ENCODE measurements around the gene CFAP97D2.
A peak's percentile ranks its signal among the peaks of the same experiment; 100 is the strongest.
"Not testable (repeated sequence)": the region's sequence is repeated elsewhere in the genome, so short reads cannot be mapped to it uniquely, and the experiment has no call there.

Gene CFAP97D2
- 0 to 2.0 (median 0.06) reads per million in 9 experiments for total RNA-seq

- Mint-ChIP-seq H3K4me1 (ENCODE audit: low read depth in 2 of 2) (peaks cover 41 to 55% of the 10 kb centered on the region in 2 donors), H3K4me3 (no peak within 1 kb of the TSS), H3K9me3 (no peaks in the 10 kb centered on the region), H3K27ac (peak within 1 kb of the TSS in 1 of 2 donors; percentile 57), H3K36me3 (ENCODE audit: insufficient read depth) (no peaks in the 10 kb centered on the region), H3K27me3 (peaks cover 12 to 27% of the 10 kb centered on the region in 2 donors)
- no peak for ATAC-seq (replicated peaks)
- no peak for DNase-seq
Measured at GRCh38 chr13:114179087-114179658, at the start of gene CFAP97D2. CFAP97D2 (plus strand) TSS chr13:114179257; CDS start chr13:114179331, 74 bp downstream.

GRCh38 chr13:114129649-114130062, 49.4 kb upstream of the CFAP97D2 start:
- Mint-ChIP-seq H3K9me3 (no peaks in the 10 kb centered on the region), H3K4me1 (ENCODE audit: low read depth in 2 of 2) (peaks cover 58 to 70% of the 10 kb centered on the region in 2 donors), H3K4me3 (peak overlapping the region; percentile 99 to 100), H3K27ac (peak overlapping the region; percentile 89 to 96), H3K27me3 (no peaks in the 10 kb centered on the region), H3K36me3 (ENCODE audit: insufficient read depth) (peaks cover 49% of the 10 kb centered on the region)
- no peak for DNase-seq
- ATAC-seq (replicated peaks), result no peak

GRCh38 chr13:114130131-114130836, 48.8 kb upstream of the CFAP97D2 start:
- Mint-ChIP-seq H3K27me3 (no peaks in the 10 kb centered on the region), H3K4me1 (ENCODE audit: low read depth in 2 of 2) (peaks cover 58 to 67% of the 10 kb centered on the region in 2 donors), H3K36me3 (ENCODE audit: insufficient read depth) (peaks cover 43% of the 10 kb centered on the region), H3K27ac (peak overlapping the region; percentile 89 to 96), H3K4me3 (peak overlapping the region; percentile 99 to 100), H3K9me3 (no peaks in the 10 kb centered on the region)
- ATAC-seq (replicated peaks) (no peak), DNase-seq (no peak)

GRCh38 chr13:114130837-114131582, 48.0 kb upstream of the CFAP97D2 start:
- Mint-ChIP-seq H3K27me3 (no peaks in the 10 kb centered on the region), H3K36me3 (ENCODE audit: insufficient read depth) (peaks cover 42% of the 10 kb centered on the region), H3K4me3 (peak overlapping the region; percentile 99 to 100), H3K4me1 (ENCODE audit: low read depth in 2 of 2) (peaks cover 57 to 66% of the 10 kb centered on the region in 2 donors), H3K9me3 (no peaks in the 10 kb centered on the region), H3K27ac (peak overlapping the region; percentile 89 to 96)
- DNase-seq (peak; percentile 57 to 67 (median 64)), ATAC-seq (replicated peaks) (peak; percentile 55)

- DNase-seq (peak in 1 of 3 experiments; percentile 43), ATAC-seq (replicated peaks) (peak; percentile 9)
- H3K27me3 Mint-ChIP-seq, result no peaks in the 10 kb centered on the region
- H3K9me3 Mint-ChIP-seq, result no peaks in the 10 kb centered on the region
- H3K36me3 Mint-ChIP-seq (ENCODE audit: insufficient read depth), result peaks cover 37% of the 10 kb centered on the region
- H3K4me1 Mint-ChIP-seq (ENCODE audit: low read depth in 2 of 2), result peaks cover 49 to 61% of the 10 kb centered on the region in 2 donors
- peak overlapping the region; percentile 89 to 96 for H3K27ac Mint-ChIP-seq
- peak overlapping the region; percentile 99 to 100 for H3K4me3 Mint-ChIP-seq
Measured at GRCh38 chr13:114131583-114132418, 47.3 kb upstream of the CFAP97D2 start.

GRCh38 chr13:114132419-114133121, 46.5 kb upstream of the CFAP97D2 start, which contains the start of gene RASA3:
RASA3 (minus strand) TSS chr13:114132623; CDS start chr13:114132489, 134 bp downstream.
- H3K36me3 Mint-ChIP-seq (ENCODE audit: insufficient read depth), result peaks cover 30% of the 10 kb centered on the region
- no peaks in the 10 kb centered on the region for H3K9me3 Mint-ChIP-seq
- peaks cover 42 to 53% of the 10 kb centered on the region in 2 donors for H3K4me1 Mint-ChIP-seq (ENCODE audit: low read depth in 2 of 2)
- H3K27ac Mint-ChIP-seq, result peak within 1 kb of the TSS; percentile 89 to 96
- peak within 1 kb of the TSS; percentile 99 to 100 for H3K4me3 Mint-ChIP-seq
- peak in 2 of 3 experiments; percentile 40 to 51 for DNase-seq
- peak; percentile 52 for ATAC-seq (replicated peaks)
- no peaks in the 10 kb centered on the region for H3K27me3 Mint-ChIP-seq

GRCh38 chr13:114133126-114133525, 45.9 kb upstream of the CFAP97D2 start:
- Mint-ChIP-seq H3K4me3 (peak overlapping the region; percentile 99 to 100), H3K36me3 (ENCODE audit: insufficient read depth) (peaks cover 24% of the 10 kb centered on the region), H3K4me1 (ENCODE audit: low read depth in 2 of 2) (peaks cover 36 to 48% of the 10 kb centered on the region in 2 donors)
- H3K27me3 Mint-ChIP-seq; ATAC-seq (replicated peaks); H3K9me3 Mint-ChIP-seq; DNase-seq; H3K27ac Mint-ChIP-seq: not testable (repeated sequence)

GRCh38 chr13:114133552-114133951, 45.5 kb upstream of the CFAP97D2 start:
- not testable (repeated sequence) for H3K27me3 Mint-ChIP-seq

GRCh38 chr13:114134111-114134943, 44.7 kb upstream of the CFAP97D2 start:
- Mint-ChIP-seq H3K27ac (peak overlapping the region; percentile 65 to 68), H3K9me3 (no peaks in the 10 kb centered on the region), H3K27me3 (no peaks in the 10 kb centered on the region), H3K36me3 (ENCODE audit: insufficient read depth) (peaks cover 18% of the 10 kb centered on the region), H3K4me3 (peak overlapping the region; percentile 54 to 64), H3K4me1 (ENCODE audit: low read depth in 2 of 2) (peaks cover 26 to 37% of the 10 kb centered on the region in 2 donors)
- no peak for ATAC-seq (replicated peaks)
- DNase-seq, result no peak

More at GRCh38 chr13:114133552-114133951, 45.5 kb upstream of the CFAP97D2 start:
- ATAC-seq (replicated peaks); H3K9me3 Mint-ChIP-seq; DNase-seq: not testable (repeated sequence)
- Mint-ChIP-seq H3K4me3 (peak overlapping the region; percentile 54 to 64), H3K36me3 (ENCODE audit: insufficient read depth) (peaks cover 23% of the 10 kb centered on the region), H3K27ac (peak overlapping the region in 1 of 2 donors; percentile 2), H3K4me1 (ENCODE audit: low read depth in 2 of 2) (peaks cover 32 to 43% of the 10 kb centered on the region in 2 donors)

GRCh38 chr13:114134944-114135610, 44.0 kb upstream of the CFAP97D2 start:
- DNase-seq, result no peak
- Mint-ChIP-seq H3K27me3 (no peaks in the 10 kb centered on the region), H3K4me1 (ENCODE audit: low read depth in 2 of 2) (peaks cover 19 to 30% of the 10 kb centered on the region in 2 donors), H3K27ac (peak overlapping the region; percentile 65 to 68), H3K9me3 (no peaks in the 10 kb centered on the region), H3K4me3 (peak overlapping the region in 1 of 2 donors; percentile 5), H3K36me3 (ENCODE audit: insufficient read depth) (peaks cover 14% of the 10 kb centered on the region)
- ATAC-seq (replicated peaks), result no peak

- H3K27me3 Mint-ChIP-seq, result no peaks in the 10 kb centered on the region
- H3K9me3 Mint-ChIP-seq, result no peaks in the 10 kb centered on the region
- DNase-seq (no peak), ATAC-seq (replicated peaks) (no peak)
- H3K4me3 Mint-ChIP-seq, result no peak overlapping the region
- H3K27ac Mint-ChIP-seq, result no peak overlapping the region
- peaks cover 13% of the 10 kb centered on the region for H3K36me3 Mint-ChIP-seq (ENCODE audit: insufficient read depth)
- peaks cover 18 to 23% of the 10 kb centered on the region in 2 donors for H3K4me1 Mint-ChIP-seq (ENCODE audit: low read depth in 2 of 2)
Measured at GRCh38 chr13:114135731-114136171, 43.3 kb upstream of the CFAP97D2 start.

All from effector memory CD8-positive, alpha-beta T cell (primary cell).